Measurements from ENCODE around the gene SLC4A3. TPM values are rescaled to one million over a fixed set of nuclear protein-coding genes. Genes with fewer than 3 reads are reported as not detected.

SLC4A3 gene
- total RNA-seq, 3 donors from 2014 or later = 0.29 to 3.4 (median 0.34) TPM

GRCh38 chr2:219615894-219616293 lies 11.5 kb upstream of the SLC4A3 start:
- H3K36me3 ChIP-seq (ENCODE audit: low read depth) = no peaks in the 10 kb centered on the region
- TF ChIP-seq CTCF (IDR thresholded peaks at IDR 0.05) = no peak
- intact Hi-C loops (cut with DNase I, micrococcal nuclease) = no loop called here
- H3K4me3 ChIP-seq = no peak overlapping the region
- H3K4me1 ChIP-seq (ENCODE audit: low read depth) = no peaks in the 10 kb centered on the region
- no peak for ATAC-seq
- DNase-seq = no peak
- no peaks in the 10 kb centered on the region for H3K9me3 ChIP-seq

- intact Hi-C loops (cut with DNase I, micrococcal nuclease) = no loop called here
- Histone ChIP-seq H3K4me1 (ENCODE audit: low read depth) (no peaks in the 10 kb centered on the region), H3K9me3 (no peaks in the 10 kb centered on the region), H3K36me3 (ENCODE audit: low read depth) (no peaks in the 10 kb centered on the region), H3K4me3 (no peak overlapping the region)
- TF ChIP-seq CTCF (IDR thresholded peaks at IDR 0.05) = no peak
- ATAC-seq (no peak), DNase-seq (no peak)
Observed at GRCh38 chr2:219616550-219616949, 10.9 kb upstream of the SLC4A3 start.

GRCh38 chr2:219618733-219619122 lies 8.7 kb upstream of the SLC4A3 start:
- intact Hi-C loops (cut with DNase I, micrococcal nuclease) = no loop called here
- no peak overlapping the region for H3K4me3 ChIP-seq
- DNase-seq (no peak), ATAC-seq (no peak)
- no peak for TF ChIP-seq CTCF (IDR thresholded peaks at IDR 0.05)
- H3K4me1 ChIP-seq (ENCODE audit: low read depth) = no peaks in the 10 kb centered on the region
- H3K9me3 ChIP-seq = no peaks in the 10 kb centered on the region
- H3K36me3 ChIP-seq (ENCODE audit: low read depth) = no peaks in the 10 kb centered on the region

GRCh38 chr2:219619235-219619634 lies 8.2 kb upstream of the SLC4A3 start:
- DNase-seq (no peak), ATAC-seq (no peak)
- no peak for TF ChIP-seq CTCF (IDR thresholded peaks at IDR 0.05)
- intact Hi-C loops (cut with DNase I, micrococcal nuclease) = no loop called here
- H3K9me3 ChIP-seq = no peaks in the 10 kb centered on the region
- H3K36me3 ChIP-seq (ENCODE audit: low read depth) = no peaks in the 10 kb centered on the region
- H3K4me1 ChIP-seq (ENCODE audit: low read depth) = no peaks in the 10 kb centered on the region
- no peak overlapping the region for H3K4me3 ChIP-seq

GRCh38 chr2:219620546-219620945 lies 6.9 kb upstream of the SLC4A3 start:
- TF ChIP-seq CTCF (IDR thresholded peaks at IDR 0.05) = no peak
- Histone ChIP-seq H3K36me3 (ENCODE audit: low read depth) (no peaks in the 10 kb centered on the region), H3K9me3 (no peaks in the 10 kb centered on the region), H3K4me3 (no peak overlapping the region), H3K4me1 (ENCODE audit: low read depth) (no peaks in the 10 kb centered on the region)
- ATAC-seq = no peak
- intact Hi-C loops (cut with DNase I, micrococcal nuclease) = no loop called here
- no peak for DNase-seq

GRCh38 chr2:219621935-219622334 lies 5.5 kb upstream of the SLC4A3 start:
- ATAC-seq (no peak), DNase-seq (no peak)
- H3K4me3 ChIP-seq = no peak overlapping the region
- no peaks in the 10 kb centered on the region for H3K9me3 ChIP-seq
- intact Hi-C loops (cut with DNase I, micrococcal nuclease) = no loop called here
- no peaks in the 10 kb centered on the region for H3K4me1 ChIP-seq (ENCODE audit: low read depth)
- no peak for TF ChIP-seq CTCF (IDR thresholded peaks at IDR 0.05)
- no peaks in the 10 kb centered on the region for H3K36me3 ChIP-seq (ENCODE audit: low read depth)

Measured in mucosa of descending colon (tissue), 3 donors.